HT-29 (cell line): Measurements from ENCODE around the gene TLR2. TPM values are rescaled to one million over a fixed set of nuclear protein-coding genes. Genes with fewer than 3 reads are reported as not detected.

Experiments used
- DNase-seq: peaks from one replicate; pipeline ENCODE4 v3.0.0-alpha.2; 2015; ENCODE audit warnings: low spot score
- total RNA-seq: library from RNA; depleted of rRNA; stranded (reverse); fragments of >200 nt; shearing (Covaris generic); gene quantifications from 2 replicates; pipeline ENCODE4 v1.2.3, GENCODE V29; 2014; rRNA removed

The TLR2 gene, protein sequence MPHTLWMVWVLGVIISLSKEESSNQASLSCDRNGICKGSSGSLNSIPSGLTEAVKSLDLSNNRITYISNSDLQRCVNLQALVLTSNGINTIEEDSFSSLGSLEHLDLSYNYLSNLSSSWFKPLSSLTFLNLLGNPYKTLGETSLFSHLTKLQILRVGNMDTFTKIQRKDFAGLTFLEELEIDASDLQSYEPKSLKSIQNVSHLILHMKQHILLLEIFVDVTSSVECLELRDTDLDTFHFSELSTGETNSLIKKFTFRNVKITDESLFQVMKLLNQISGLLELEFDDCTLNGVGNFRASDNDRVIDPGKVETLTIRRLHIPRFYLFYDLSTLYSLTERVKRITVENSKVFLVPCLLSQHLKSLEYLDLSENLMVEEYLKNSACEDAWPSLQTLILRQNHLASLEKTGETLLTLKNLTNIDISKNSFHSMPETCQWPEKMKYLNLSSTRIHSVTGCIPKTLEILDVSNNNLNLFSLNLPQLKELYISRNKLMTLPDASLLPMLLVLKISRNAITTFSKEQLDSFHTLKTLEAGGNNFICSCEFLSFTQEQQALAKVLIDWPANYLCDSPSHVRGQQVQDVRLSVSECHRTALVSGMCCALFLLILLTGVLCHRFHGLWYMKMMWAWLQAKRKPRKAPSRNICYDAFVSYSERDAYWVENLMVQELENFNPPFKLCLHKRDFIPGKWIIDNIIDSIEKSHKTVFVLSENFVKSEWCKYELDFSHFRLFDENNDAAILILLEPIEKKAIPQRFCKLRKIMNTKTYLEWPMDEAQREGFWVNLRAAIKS
- not detected in 2 replicates for total RNA-seq

DNA sequence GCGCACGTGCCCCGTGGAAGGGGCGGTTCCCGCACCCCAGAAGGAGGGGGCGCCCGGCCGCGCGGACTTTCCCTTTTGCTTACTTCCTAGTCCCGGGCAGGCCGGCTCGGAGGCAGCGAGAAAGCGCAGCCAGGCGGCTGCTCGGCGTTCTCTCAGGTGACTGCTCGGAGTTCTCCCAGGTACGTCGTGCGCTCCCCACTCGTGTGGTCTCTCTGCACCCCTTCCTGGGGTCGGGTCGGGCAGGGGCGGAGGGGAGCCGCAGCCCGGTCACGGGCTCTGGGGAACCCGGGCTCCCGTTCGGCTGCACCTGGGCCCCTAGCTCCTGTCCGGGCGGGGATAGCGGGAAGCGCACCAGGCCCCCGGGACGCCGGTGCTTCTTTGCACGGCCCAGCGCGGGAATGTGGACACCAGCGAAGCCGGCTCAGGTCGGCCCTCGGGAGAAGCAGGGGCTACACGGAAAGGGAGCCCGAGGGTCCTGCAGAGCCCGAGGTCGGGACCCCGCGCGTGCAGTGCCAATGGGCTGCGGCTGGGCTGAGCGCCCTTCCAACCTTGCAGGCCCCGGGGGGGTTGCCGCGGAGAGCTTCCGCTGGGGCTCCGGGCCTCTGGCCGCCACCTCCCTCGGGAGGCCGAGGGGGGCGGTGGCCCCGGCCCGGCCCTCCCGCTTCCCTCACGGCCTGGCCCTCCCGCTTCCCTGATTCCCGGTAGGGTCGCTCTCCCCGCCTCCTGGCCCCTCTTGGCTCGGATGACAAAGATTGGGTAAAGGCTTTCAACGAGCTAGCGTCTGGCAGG is at the start of gene TLR2:
TSS of gene TLR2 (plus strand) at position 99 of the 789 bp plus-strand sequence. CDS start 18,628 bp downstream, outside the sequence.
- no peak for DNase-seq

DNA sequence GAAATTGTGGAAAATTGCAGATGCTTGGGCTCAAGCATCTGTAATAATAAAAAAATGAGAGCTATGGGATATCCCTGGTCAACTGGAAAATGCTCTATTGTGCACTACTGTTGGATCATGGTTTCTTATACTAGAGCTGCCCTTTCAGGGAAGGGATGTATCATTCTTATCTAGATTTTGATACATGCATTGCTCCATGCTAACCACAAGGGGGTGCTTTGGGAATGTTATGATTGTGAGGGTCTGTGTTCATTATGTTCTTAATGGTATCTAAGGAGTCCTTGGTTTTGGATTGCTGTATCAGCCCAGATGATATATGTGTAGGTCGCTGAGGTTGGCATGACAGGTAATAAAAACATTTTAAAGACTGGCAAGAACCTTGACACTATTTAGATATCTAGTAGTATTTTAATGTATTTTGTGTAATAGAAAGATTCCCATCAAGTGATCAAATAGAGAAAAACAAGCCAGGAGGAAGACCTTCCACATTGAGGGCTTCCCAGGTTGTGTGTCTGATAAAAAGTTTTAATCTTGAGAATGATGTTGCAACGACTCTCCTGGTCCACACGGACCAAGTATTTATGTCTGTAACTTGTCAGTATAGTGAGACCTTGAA is 49.2 kb upstream of the TLR2 start:
- peak; percentile 19 for DNase-seq

DNA sequence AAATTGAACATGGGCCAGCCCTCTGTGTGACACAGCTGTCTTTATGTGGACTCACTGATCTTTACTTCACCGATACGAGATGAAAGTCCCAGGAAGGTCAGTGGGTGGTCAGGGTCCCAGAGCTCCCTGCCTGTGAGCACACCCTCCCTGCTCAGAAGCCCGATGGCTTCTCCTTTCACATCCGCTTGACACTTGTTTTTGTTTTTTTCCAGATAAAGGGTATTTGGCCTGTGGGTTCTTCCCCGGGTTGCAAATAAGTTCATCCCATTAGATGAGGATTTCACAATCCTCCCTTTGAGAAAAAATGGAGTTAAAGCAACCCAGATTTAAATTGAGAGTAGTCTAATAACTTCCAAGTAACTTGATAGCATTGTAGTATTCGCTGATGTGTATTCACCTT is 48.2 kb upstream of the TLR2 start:
- no peak for DNase-seq

- no peak for DNase-seq
These were observed 46.9 kb upstream of the TLR2 start for GRCh38 chr4:153637201-153637600.

DNA sequence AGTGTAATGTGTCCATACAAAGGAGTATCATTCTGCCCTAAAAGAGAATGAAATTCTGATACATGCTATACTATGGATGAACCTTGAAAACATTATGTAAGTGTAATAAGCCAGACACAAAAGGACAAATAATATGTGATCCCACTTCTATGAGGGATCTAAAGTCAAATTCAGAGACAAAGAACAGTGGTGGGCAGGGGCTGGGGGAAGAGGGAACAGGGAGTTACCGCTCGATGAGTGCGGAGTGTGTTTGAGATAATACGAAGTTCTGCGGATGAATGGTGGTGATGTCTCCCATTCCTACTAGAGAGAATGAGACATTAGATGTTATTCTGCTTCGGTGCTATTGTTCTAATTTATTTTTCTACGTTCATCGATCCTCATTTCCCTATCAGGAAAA is 46.1 kb upstream of the TLR2 start:
- no peak for DNase-seq

- DNase-seq, result no peak
These were observed 45.1 kb upstream of the TLR2 start for GRCh38 chr4:153638999-153639398.

DNA sequence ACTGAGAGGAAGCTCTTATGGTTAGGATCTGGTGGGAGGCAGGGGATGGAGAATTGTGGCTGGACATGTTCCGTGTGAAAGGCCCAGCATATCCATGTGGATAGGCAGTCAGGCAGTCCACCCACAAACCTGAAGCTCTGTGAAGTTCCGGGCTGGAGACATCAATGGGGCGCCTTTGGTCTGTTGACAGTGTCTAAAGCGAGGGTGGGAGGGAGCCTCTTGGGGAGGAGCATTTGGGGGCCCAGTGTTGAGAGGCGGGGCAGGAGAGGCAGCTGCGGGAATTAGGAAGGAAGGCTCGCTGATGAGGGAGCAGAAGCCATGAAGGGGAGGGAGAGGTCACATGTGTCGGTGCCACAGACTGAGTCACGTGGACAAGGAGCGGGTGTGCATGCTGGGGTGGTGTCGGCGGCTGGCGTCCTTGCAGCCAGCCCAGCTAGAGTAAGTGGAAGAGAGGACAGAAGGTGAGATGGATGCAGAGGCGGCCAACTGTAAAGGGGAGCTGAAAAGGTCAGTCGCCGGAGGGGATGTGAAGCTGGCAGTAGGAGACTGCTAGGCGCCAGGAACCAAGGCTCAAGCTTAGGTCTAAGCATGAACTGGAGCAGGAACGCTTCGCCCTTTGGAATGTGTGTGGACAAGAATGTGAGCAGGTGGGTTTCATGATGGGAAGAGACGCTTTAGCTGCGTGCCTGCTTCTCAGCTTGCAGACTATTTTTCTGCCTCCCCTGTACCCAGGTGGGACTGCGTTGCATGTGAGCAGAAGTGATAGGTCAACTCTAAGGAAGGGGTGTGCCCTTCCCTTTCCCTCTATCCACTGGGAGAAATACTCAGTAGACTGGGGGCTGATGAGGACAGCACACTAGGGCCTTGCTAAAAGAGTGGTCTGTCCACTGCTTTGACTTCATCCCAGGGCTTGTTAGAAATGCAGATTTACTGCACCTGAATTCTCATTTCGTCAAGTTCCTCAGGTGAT is 44.0 kb upstream of the TLR2 start:
- DNase-seq, result no peak

DNA sequence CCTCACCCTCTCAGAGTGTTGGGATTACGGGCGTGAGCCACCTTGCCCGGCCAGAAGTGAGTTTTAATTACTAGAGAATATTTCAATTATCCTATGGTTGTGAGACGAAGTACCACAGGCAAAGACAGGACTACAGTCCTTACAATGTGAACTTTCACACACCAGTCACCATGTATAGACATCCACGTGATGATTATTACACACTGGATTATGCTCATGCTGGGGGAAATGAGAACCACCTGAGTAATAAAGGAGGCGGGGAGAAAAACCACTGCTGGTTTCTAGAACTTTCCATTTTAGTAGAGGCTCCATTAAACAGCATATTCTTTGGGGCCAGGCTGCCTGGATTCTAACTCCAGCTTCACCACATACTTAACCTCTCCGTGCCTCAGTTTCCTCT is 42.5 kb upstream of the TLR2 start:
- no peak for DNase-seq

DNA sequence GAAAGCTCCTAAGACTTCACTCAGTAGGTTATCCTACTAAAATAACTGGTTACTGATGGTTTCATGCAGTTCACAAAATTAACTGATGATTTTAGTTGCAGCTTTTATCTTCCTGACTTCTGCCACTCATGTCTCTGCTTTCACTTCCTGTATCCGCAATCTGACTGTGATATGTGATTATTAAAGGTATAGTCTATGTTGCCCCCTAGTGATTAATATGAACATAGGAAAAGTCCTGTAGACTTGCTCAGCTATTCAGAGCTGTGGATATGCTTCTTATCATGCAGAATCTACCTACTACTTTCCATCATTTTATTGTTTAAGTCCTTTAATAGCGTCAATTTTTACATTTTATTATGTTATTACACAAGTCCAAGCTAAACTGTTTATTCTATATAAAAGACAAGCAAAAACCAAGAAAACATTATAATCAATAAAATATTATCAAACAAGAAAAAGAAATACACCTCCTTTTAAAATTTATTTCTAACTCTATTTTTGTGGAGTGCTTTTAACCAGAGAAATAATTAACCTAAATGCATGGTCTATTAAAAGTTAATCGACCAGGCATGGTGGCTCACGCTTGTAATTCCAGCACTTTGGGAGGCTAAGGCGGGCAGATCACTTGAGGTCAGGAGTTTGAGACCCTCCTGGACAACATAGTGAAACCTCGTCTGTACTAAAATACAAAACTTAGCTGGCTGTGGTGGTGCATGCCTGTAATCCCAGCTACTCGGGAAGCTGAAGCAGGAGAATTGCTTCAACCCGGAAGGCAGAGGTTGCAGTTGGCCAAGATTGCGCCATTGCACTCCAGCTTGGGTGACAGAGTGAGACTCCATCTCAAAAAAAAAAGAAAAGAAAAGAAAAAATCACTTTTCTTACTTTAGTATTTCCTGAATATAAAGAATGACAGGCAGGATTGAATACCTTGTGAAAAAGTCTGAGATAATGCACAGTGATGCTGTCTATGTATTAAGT is 40.4 kb upstream of the TLR2 start:
- DNase-seq, result peak; percentile 63

GRCh38 chr4:153645183-153645582 is 38.9 kb upstream of the TLR2 start:
- DNase-seq, result no peak

DNA sequence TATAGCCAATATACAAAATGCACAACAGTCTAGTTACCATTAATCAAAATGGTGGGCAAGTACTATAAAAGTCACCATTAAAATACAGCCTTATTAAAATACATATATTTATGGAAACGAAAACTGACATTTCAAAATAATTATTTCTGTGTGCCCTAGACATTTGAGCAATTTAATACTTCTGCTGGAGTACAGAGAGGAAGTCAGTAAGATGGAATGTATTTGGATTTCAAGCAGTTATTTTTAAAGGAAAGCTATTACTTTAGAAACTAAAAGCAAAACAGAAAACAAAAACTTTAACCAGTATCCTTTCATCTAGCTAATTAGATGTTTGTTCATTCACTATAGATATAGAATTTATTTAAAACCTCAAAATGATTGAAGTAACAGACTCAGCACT is 37.8 kb upstream of the TLR2 start:
- no peak for DNase-seq

GRCh38 chr4:153646978-153647377 is 37.1 kb upstream of the TLR2 start:
- no peak for DNase-seq

DNA sequence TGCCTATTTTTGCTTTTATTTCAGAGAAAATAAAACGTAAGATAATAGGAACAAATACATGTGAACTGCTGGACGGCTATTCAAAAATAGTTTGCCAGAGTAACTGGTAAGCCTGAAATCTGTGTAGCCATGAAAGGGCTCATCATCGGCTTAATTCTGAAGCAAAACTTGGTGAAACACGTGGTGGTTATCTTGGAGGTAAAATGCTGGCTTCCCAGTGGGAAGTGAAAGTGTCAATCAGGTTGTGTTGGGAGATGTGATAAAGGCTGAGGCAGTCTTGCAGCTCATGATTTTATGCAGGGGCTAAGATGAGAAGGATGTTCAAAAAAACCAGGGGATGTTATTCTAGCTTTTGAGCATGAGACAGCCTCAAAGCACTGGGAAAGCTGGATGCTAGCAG is 36.1 kb upstream of the TLR2 start:
- DNase-seq, result no peak

DNA sequence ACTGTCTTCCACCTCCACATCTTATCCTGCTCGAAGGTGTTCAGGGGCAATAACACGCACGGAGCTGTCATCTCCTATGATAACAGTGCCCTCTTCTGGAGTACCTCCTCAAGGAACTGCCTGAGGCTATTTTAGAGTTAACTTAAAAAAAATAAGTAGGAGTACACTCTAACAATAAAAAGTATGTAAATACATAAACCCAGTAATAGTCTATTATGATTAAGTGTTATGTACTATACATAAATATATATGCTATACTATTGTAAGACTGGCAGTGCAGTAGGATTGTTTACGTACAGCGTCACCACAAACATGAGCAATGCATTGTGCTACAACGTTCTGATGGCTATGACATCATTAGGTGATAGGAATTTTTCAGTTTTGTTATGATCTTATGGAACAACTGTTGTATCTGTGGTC is 34.5 kb upstream of the TLR2 start:
- peak; percentile 53 for DNase-seq

GRCh38 chr4:153651116-153651515 is 33.0 kb upstream of the TLR2 start:
- no peak for DNase-seq

DNA sequence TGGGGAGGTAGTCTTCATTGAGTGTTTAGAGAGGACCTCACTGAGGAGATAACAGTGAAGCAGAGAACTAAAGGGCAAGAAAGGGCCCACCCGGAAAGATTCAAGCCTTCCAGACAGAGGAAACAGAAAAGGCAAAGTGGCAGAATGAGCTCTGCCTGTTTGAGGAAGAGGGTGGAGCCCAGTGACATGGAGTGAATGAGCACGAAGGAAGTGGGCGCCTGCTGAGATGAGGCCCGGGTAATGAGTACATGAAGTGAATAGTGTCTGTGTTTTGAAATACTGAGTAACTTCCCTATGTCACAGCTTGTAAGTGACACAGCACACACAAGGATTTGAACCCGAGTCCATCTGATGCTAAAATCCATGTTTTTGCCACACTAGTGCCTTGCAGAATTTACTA is 32.5 kb upstream of the TLR2 start:
- DNase-seq, result no peak

GRCh38 chr4:153652051-153652784 is 31.9 kb upstream of the TLR2 start:
- DNase-seq, result no peak

- no peak for DNase-seq
These were observed 29.0 kb upstream of the TLR2 start for GRCh38 chr4:153655002-153655541.
